ENCODE data around the gene PPY. TPM values are rescaled to one million over a fixed set of nuclear protein-coding genes. Genes with fewer than 3 reads are reported as not detected.
"Not testable (repeated sequence)": the region's sequence is repeated elsewhere in the genome, so short reads cannot be mapped to it uniquely, and the experiment has no call there.

PPY gene
- total RNA-seq, 1 donor from 2014 or later = not detected

DNA sequence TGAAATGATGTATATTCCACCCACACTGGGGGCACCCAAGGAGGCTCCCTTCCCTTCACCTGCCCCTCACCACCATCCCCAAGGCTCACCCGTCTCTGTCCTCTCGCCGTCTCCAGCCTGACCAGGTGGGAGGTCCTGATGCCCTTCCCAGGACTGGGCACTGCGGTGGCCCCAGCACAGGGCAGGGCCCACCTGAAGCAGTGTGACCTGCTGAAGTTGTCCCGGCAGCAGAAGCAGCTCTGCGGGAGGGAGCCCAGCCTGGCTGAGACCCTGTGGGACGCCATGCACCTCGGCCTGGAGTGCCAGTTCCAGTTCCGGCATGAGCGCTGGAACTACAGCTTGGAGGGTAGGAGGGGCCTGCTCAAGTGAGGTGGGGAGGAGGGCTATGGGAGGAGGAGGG, 9.9 kb downstream of the PPY start:
- no peak for DNase-seq (ENCODE audit: low read depth, low spot score)

DNA sequence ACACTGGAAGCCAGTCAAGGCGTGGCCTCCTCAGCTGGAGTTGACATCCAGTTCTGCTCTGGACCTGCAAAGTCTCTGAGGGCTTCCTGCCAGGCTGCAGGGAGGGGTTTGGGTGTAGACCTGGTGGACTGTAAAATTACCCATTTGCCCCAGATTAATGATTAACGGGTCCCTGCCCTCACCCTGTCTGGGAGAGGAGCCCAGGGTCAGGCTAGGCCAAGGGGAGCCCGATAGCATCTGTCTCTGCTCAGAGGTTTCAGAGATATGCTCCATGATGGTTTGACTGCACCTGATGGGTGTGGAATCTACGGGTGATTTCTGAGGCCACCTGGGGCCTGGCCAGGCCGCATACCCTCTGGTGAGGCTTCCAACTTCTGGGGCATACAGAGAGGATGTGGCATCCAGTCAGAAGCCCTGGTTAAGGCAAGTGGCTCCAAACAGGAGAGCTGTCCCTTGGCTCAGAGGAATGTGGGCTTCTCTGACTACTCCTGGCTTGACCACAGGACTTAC, 11.2 kb downstream of the PPY start:
- DNase-seq (ENCODE audit: low read depth, low spot score) = no peak

DNA sequence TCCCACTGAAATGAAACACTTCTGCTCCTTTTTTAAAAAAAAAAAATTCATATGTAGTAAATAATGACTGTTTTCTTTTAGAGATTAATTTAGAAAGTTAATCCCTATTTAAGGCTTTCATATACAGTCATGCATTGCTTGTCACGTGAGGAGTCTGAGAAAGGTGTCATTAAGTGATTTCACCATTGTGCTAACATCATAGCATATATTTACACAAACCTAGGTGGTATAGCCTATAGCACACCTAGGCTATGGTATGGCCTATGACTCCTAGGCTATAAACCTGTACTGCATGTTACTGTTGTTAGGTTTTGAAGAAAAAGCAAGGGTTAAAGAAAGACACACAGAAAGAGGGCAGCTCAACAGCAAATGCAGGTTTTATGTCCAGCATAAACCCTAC, 13.7 kb downstream of the PPY start:
- no peak for DNase-seq (ENCODE audit: low read depth, low spot score)

DNA sequence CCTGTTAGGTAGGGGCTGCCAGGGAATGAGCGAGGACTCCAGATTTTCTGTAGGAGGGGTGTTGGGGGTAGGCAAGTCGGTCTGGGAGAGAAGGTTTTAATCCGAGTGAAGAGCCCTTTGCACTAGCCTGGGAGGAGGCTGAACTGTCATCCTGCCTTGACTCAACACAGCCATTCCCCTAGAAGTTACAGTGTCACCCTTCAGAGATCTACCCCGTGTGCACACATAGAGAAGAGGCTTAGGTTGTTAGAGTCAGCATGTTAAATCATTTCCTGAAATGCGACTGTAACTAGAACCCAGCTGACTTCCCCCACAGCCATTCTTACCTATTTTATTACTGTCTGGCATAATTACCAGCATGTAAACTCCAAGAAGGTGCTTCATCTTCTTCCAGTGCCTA, 14.3 kb downstream of the PPY start:
- not testable (repeated sequence) for DNase-seq (ENCODE audit: low read depth, low spot score)

DNA sequence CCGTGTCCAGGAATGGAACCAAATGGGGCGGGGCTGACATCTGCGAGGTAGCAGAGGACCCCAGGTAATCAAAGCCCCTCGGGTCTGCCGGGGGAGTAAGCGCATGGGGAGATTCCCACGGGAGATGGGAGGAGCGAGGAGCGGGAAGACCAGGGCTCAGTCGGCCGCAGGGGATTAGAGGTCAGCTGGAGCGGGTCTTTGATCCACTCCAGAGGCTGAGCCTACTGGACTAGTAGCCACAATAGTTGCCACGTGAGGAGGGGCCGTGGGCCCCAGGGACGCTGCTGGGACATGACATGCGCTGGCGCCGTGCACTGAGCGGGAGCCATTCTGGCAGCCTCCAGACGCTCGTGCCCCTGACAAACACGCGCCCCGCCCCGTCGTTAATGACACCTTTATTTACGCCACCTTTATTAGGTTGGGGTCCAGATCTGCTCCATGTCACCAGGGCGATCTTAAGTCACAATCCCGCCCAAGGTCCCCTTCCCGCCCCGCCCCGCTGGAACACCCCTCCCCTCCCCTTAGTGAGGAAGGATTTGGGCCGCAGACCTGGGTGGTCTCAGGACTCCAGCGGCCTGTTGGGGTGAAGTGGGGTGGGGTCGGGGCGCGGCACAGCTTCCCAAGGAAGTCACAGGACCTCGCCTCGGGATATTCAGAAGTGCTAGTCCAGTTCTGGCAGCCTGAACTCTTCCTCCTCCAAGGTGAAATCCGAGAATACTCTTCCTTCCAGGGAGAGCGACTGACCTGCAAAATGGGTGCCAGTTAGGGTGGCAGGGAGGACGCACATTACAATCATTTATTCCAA, 15.0 kb downstream of the PPY start:
- no peak for DNase-seq (ENCODE audit: low read depth, low spot score)

DNA sequence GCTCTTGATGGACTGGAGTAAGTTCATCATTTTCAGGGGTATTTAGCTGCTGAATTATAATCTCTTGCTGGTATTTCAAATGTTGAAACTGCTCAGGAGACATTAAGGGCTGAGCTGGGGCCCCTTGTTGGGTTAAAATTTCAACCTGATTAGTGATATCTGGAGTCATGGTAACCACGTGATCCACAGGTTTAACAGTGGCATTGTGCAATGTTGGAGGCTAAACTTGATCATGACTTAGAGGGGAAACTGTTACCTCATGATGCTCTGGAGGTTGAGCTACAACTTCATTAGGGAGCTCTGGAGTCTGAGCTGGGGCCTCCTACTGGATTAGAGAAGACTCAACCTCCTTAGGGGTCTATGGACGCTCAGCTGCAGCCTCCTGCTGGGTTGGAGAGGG, 17.7 kb downstream of the PPY start:
- DNase-seq (ENCODE audit: low read depth, low spot score) = no peak

DNA sequence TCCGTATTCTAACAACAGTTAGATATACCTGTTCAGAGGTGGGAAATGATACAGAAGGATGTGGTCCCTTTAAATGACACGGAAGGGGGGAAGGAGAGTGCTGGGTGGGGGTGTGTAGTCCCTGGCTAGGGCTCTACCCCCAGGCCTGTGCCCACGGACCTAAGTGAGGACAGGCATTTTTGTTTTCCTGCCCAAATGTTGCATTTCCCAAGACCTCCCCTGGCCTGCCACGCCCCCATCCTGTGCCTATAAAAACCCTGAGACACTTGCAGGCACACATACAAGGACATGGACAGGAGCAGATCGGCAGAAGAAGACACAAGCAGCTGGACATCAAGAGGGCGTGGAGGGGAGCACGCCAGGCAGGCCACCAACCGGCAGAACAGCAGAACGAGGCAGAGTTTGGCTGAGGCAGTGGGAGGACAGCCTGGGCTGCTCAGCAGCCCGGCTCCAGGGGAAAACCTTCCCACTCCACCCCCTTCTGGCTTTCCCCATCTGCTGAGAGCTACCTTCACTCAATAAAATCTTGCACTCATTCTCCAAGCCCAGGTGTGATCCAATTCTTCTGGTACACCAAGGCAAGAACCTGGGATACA, 21.7 kb downstream of the PPY start:
- DNase-seq (ENCODE audit: low read depth, low spot score) = no peak

DNA sequence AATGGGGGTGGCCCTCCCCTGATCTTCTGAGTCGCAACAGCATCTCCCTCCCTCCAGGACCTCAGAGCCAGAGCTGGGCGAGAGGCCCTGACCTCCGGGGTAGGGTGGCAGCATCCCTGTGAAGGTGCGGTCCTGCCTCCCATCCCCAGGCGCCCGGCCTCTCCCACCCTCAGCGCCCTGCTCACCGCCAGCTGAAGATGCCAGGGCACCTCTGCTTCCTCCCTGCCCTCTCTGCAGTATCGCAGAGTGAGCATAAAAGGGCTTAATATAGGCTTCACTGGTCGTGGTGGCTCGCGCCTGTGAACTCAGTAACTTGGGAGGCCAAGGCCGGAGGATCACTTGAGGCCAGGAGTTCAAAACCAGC, 24.3 kb downstream of the PPY start:
- DNase-seq (ENCODE audit: low read depth, low spot score) = no peak

DNA sequence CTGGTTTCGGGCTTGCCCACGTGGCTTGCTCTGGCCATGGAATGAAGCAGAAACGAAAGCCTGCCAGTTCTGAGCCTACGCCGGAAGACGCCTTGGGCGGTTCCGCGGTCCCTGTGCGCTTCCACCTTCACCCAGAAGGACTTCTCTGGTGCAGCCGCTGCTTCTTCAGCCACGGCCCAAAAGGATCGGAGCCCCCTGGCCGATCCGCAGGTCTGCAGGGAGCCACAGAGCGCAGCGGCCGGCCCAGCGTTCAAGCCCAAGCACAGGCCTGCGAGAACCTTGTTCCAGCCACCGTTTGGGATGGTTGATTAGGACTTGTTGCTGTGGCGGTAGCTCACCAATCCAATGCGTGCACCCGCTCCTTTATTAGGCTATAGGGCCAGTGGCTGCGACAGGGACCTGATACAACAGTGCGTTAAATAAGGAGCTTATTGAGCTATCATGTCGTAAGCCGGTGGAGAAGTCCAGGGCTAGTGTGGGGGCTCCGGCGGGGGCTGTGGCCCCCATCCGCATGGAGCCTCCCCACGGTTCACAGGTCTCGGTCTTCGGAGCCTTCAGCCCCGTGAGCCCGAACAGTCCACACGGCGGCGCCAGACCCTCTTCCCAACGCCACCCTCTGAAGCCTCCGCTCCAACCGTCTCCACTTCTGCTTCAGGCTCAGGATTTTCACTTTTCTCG, 24.8 kb downstream of the PPY start:
- no peak for DNase-seq (ENCODE audit: low read depth, low spot score)

DNA sequence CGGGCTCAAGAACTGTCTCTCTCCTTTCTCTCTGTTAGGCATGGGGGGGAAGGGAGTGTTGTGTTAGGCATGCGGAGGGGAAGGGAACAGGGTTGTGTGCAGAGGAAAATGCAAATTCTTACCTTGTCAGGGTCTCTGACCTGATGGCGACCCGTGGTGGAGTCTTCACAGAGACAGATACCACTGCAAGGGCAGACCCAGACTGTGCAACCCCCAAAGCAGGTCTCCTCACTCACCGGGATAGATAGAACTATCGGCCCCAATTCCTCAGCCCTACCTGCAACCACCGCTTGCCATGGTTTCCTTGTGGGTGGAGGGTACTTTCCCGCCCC, 25.3 kb downstream of the PPY start:
- no peak for DNase-seq (ENCODE audit: low read depth, low spot score)

DNA sequence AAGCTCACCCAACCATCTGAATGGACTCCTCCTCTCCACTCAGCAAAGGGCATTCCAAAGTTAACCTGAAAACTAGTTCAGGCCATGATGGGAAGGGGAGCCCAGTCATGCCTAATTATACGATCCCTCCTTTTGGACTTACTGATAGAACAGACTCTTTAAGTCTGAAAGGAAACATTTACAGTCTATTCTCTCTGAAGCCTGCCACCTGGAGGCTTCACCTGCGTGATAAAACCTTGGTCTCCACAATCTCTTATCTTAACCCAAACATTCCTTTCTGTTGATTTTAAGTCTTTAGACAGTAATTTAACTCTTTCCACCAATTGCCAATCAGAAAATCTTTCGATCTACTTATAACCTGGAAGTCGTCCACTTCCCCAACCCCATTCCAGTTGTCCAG, 25.9 kb downstream of the PPY start:
- DNase-seq (ENCODE audit: low read depth, low spot score) = no peak

DNA sequence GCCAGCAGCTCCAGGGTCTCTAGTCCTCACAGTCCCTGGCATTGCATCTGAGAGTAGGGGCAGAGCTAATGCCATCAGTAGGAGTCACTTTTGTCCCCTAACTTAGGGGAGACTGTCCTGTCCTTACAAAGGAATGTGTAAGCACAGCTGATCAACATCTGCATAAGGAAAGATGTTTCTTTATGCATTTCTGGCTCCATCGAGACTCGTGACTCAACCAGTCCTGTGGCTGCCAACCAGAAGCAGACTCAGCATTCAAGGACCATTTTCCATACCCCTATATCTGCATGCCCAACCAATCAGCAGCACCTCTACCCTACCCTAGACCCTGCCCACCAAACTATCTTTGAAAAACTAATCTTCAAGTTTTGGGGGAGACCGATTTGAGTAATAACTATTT, 26.7 kb downstream of the PPY start:
- DNase-seq (ENCODE audit: low read depth, low spot score) = no peak

DNA sequence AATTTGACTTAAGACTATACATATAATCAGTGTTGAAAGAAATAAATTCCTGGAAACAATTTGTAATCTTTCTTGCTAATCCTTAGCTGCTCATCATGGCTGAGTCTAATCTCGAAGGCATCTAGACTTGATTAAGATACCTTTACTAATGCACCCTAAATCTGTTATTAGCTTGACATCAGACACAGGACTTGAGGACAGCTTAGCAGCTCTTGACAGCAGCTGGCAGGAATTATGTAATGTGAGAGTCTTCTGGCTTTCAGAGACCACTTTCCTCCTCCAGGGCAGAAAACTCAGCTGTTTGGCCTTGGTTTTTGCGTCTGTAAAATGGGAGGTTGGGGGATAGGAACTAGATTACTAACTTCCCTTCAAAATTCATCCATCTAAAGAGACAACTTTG, 27.8 kb downstream of the PPY start:
- no peak for DNase-seq (ENCODE audit: low read depth, low spot score)

DNA sequence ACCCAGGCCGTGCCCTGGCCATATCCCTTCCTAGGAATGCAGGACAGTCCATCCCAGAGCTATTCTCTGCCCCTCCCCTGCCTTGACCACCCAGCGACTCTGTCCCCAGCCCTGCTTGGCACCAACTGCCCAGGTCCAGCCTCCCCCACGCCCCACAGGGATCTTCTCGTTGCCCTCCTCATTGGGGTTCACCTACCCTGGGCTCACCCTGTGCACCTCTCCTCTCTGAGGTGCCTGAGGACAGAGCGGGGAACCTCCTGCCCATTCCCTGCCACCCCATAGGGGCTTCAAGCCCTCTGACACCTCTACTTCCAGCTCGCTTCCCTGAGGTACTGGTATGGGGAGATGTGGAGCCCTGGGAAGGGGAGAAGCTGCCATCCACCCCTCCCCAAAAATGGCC, 28.7 kb downstream of the PPY start:
- DNase-seq (ENCODE audit: low read depth, low spot score) = no peak

DNA sequence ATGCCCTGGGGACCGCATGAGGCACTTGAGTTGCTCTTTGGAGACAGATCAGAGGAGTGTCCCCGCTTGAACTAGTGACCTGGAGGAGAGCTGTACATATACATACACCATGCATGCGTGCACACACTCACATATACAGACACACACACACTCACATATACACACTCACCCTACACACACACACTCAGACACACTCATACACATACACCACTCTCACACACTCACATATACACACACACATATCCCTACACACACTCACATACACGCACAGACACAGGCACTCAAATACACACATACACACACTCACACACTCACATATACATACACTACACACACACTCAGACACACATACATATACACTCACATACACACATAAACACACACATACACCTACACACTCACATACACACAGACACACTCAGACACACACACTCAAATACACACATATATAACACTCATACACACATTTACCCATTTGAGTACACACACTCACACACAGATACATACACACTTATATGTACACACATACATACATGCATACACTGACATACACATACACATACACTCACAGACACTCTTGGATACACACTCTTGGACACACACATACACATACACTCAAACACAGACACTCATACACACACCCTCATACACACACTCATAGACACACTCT, 29.5 kb downstream of the PPY start:
- no peak for DNase-seq (ENCODE audit: low read depth, low spot score)

DNA sequence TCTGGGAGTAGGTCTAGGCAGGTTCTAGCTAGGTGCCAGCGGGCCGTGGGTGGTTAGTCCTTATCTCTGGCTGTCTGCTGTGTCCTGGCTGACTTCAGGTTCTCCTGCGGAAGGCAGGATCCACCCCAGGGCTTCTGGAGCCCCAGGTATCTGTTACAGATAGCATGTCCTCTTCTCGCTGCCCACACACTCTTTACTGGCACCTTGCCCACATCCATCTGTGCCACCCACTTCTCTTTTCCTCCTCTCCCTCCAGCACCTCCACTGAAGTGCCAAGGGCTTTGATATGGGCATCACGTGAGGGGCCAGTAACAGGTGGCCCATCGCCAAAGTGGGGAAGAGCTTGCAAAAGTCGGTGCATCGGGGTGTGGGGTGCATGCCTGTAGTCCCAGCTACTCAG, 30.4 kb downstream of the PPY start:
- no peak for DNase-seq (ENCODE audit: low read depth, low spot score)

DNA sequence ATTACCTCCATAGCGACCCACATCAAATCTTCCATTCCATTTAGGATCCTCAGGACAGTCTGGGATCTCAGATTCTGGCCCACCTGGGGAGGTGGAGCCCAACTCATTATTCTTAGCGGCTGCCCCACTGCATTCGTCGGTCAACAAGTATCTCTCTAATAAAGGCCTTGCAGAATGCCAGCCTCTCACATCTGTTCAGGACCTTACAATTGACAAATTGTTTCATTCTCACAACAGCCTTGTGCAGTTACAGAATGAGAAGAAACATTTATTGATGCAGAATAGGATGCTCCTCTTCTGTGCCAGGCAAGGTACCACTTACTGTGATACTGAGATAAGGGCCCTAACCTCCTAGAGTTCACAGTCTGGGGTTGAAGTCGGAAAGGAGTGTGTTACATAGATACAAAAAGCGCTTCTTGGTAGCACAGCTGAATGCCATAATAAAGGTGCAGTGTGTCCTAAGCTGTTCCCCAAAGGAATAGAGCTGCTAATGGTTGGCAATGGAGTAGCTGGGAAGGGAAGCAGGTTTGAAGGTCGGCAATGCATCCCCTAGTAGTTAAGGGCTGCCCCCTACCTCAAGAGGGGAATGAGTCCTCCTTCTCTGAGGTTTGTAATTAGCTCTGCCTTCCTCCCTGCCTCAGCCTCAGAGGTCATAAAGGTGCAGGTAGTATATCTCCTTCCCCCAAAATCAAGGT, 32.6 kb downstream of the PPY start:
- no peak for DNase-seq (ENCODE audit: low read depth, low spot score)

DNA sequence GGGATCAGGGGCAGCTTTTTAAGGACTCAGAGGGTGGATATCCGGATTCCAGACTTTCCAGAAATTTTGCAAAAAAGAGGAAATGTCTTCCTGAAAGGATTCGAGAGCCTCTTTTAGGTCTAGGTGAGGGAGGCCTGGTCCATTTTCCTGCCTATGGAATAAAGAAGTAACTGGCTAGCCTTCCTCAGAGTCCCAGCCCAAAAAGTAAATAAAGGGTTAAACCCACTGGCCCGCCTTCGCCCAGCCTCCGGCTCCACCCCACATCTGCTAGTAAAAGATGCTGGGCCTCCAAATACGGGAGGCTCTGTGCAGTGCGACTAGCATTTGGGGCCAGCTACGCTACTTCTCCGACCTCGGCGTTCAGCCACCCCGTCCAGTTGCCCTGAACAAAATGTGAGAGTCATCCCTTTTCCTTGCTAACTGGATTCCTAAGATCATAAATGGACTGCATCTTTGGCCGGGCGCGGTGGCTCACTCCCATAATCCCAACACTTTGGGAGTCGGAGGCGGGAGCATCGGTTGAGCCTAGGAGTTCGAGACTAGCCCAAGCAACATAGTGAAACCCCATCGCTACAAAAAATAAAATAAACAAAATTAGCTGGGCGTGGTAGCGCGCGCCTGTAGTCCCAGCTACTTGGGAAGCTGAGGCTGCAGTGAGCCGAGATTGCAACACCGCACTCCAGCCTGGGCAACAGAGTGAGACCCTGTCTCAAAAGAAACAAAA, 34.1 kb downstream of the PPY start:
- no peak for DNase-seq (ENCODE audit: low read depth, low spot score)

DNA sequence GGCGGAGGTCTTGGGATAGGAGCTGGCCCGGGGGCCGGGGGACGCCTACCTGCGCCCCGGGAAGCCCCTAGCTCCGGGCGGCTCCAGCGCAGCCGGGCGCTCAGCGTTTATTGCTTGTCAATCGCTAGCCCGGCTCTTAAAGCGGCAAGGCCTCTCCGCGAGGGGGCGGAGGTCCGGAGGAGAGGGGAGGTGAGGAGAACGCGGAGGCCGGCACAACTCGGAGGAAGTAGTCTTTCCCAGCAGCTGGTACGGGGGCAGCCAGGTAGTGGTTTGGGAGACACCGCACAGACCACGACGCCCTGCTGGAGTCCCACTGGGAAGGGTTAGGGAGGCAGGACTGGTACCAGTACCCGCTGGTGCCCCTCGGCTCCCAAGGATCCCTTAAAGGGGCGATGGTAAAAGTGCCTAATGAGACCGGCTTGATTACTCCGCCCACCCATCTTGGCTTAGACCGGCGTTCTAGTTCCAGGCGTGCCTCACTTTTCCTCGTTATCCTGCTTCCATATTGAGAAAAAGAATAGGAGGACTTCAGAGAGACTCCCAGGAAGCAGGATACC, 34.8 kb downstream of the PPY start, which contains the start of gene MPP2:
Gene MPP2, minus strand, starts transcription at position 112 of the 557 bp plus-strand sequence. CDS start 3,076 bp downstream, outside the sequence.
- DNase-seq (ENCODE audit: low read depth, low spot score) = no peak

DNA sequence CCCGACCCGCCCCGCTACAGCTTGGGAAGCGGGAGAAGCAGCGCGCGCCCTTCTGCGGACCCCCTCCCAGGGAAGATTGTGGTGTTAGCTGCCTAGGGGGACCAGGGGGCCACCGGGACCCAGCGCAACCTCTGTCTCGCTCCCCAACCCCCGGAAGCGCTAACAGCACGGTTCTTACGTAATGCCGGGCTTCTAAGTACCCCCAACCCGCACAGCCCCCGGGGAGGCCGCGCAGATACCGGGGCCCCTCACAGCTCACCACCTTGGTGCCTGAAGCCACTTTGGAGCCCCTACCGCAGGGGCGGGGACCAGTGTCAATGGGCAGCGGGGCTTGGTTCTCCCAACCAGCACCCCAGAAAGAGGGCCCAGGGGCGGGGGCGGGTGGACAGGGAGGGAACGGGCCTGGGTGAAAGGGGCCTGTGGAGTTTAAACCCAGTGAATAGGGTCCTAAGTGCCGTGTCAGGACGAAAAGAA, 35.3 kb downstream of the PPY start:
- no peak for DNase-seq (ENCODE audit: low read depth, low spot score)

Measured in pulmonary artery endothelial cell (primary cell).